HUES6 (cell line): ENCODE data around the gene GIMAP2.
"Not testable (repeated sequence)": the region's sequence is repeated elsewhere in the genome, so short reads cannot be mapped to it uniquely, and the experiment has no call there.

ENCODE experiments used
- H3K27ac ChIP-seq: 2 replicates; pipeline ENCODE4 v1.7.0; 2013; ENCODE audit warnings: low read depth, mild to moderate bottlenecking, low read length, inconsistent platforms
- H3K27me3 ChIP-seq: 2 replicates; pipeline ENCODE4 v1.6.1; 2013; ENCODE audit warnings: low read length; ENCODE audit not compliant: control insufficient read depth, insufficient read depth
- H3K36me3 ChIP-seq: 2 replicates; pipeline ENCODE4 v1.6.1; 2013; ENCODE audit warnings: low read length; ENCODE audit not compliant: control insufficient read depth, insufficient read depth
- H3K4me1 ChIP-seq: 2 replicates; pipeline ENCODE4 v1.6.1; 2013; ENCODE audit warnings: low read length; ENCODE audit not compliant: control insufficient read depth, insufficient read depth
- H3K4me3 ChIP-seq: 2 replicates; pipeline ENCODE4 v1.5.1; 2013; ENCODE audit warnings: low read depth, low read length
- H3K9ac ChIP-seq: one replicate; pipeline ENCODE4 v1.6.1; 2013; ENCODE audit warnings: mild to moderate bottlenecking, low read length
- H3K9me3 ChIP-seq: 2 replicates; pipeline ENCODE4 v1.6.1; 2013; ENCODE audit warnings: low read depth, low read length; ENCODE audit not compliant: control insufficient read depth, insufficient read depth

Gene GIMAP2

GRCh38 chr7:150662821-150663220 lies 22.7 kb upstream of the GIMAP2 start:
- not testable (repeated sequence) for H3K36me3 ChIP-seq, H3K27ac ChIP-seq, H3K4me1 ChIP-seq, H3K9me3 ChIP-seq, H3K9ac ChIP-seq, H3K4me3 ChIP-seq
- peaks cover 24% of the 10 kb centered on the region for H3K27me3 ChIP-seq

- H3K4me1 ChIP-seq, result no peaks in the 10 kb centered on the region
- H3K36me3 ChIP-seq, result no peaks in the 10 kb centered on the region
- no peak overlapping the region for H3K27ac ChIP-seq
- H3K9me3 ChIP-seq, result peaks cover 5% of the 10 kb centered on the region; the same call in 1 of the 2 replicates
- no peak overlapping the region for H3K4me3 ChIP-seq
- H3K27me3 ChIP-seq, result peaks cover 22% of the 10 kb centered on the region
- no peak overlapping the region for H3K9ac ChIP-seq
These were observed 21.6 kb upstream of the GIMAP2 start for GRCh38 chr7:150663802-150664494.

GRCh38 chr7:150665089-150665748 lies 20.3 kb upstream of the GIMAP2 start:
- Histone ChIP-seq H3K9ac (no peak overlapping the region), H3K4me3 (no peak overlapping the region), H3K9me3 (0 out of 2 replicates have a peak, but pooled peaks cover 3% of the 10 kb centered on the region), H3K4me1 (no peaks in the 10 kb centered on the region), H3K27ac (no peak overlapping the region), H3K36me3 (no peaks in the 10 kb centered on the region), H3K27me3 (peaks cover 19% of the 10 kb centered on the region)

- Histone ChIP-seq H3K27me3 (peaks cover 19% of the 10 kb centered on the region), H3K4me3 (no peak overlapping the region), H3K9me3 (0 out of 2 replicates have a peak, but pooled peaks cover 3% of the 10 kb centered on the region), H3K27ac (no peak overlapping the region), H3K9ac (no peak overlapping the region), H3K4me1 (no peaks in the 10 kb centered on the region), H3K36me3 (no peaks in the 10 kb centered on the region)
These were observed 19.6 kb upstream of the GIMAP2 start for GRCh38 chr7:150665896-150666295.

GRCh38 chr7:150666412-150666811 lies 19.1 kb upstream of the GIMAP2 start:
- Histone ChIP-seq H3K4me3 (no peak overlapping the region), H3K9me3 (0 out of 2 replicates have a peak, but pooled peaks cover 3% of the 10 kb centered on the region), H3K27ac (no peak overlapping the region), H3K9ac (no peak overlapping the region), H3K36me3 (no peaks in the 10 kb centered on the region), H3K4me1 (no peaks in the 10 kb centered on the region), H3K27me3 (peaks cover 19% of the 10 kb centered on the region)

- Histone ChIP-seq H3K27ac (no peak overlapping the region), H3K9me3 (0 out of 2 replicates have a peak, but pooled peaks cover 3% of the 10 kb centered on the region), H3K4me1 (no peaks in the 10 kb centered on the region), H3K9ac (no peak overlapping the region), H3K4me3 (no peak overlapping the region), H3K36me3 (no peaks in the 10 kb centered on the region), H3K27me3 (peaks cover 19% of the 10 kb centered on the region)
These were observed 17.0 kb upstream of the GIMAP2 start for GRCh38 chr7:150668472-150668911.

GRCh38 chr7:150668977-150669376 lies 16.5 kb upstream of the GIMAP2 start:
- H3K9me3 ChIP-seq, result 0 out of 2 replicates have a peak, but pooled peaks cover 3% of the 10 kb centered on the region
- H3K4me3 ChIP-seq, result no peak overlapping the region
- no peaks in the 10 kb centered on the region for H3K36me3 ChIP-seq
- no peak overlapping the region for H3K27ac ChIP-seq
- peaks cover 19% of the 10 kb centered on the region for H3K27me3 ChIP-seq
- no peak overlapping the region for H3K9ac ChIP-seq
- H3K4me1 ChIP-seq, result no peaks in the 10 kb centered on the region

GRCh38 chr7:150671798-150672585 lies 13.5 kb upstream of the GIMAP2 start:
- not testable (repeated sequence) for H3K4me3 ChIP-seq, H3K4me1 ChIP-seq, H3K9ac ChIP-seq, H3K27ac ChIP-seq, H3K9me3 ChIP-seq, H3K27me3 ChIP-seq, H3K36me3 ChIP-seq

- H3K4me1 ChIP-seq, result no peaks in the 10 kb centered on the region
- H3K27ac ChIP-seq, result no peak overlapping the region
- no peaks in the 10 kb centered on the region for H3K9me3 ChIP-seq
- H3K36me3 ChIP-seq, result no peaks in the 10 kb centered on the region
- no peak overlapping the region for H3K9ac ChIP-seq
- no peak overlapping the region for H3K4me3 ChIP-seq
- no peaks in the 10 kb centered on the region for H3K27me3 ChIP-seq
These were observed 9.8 kb upstream of the GIMAP2 start for GRCh38 chr7:150675714-150676113.

- not testable (repeated sequence) for H3K9ac ChIP-seq, H3K27me3 ChIP-seq, H3K36me3 ChIP-seq, H3K4me3 ChIP-seq, H3K4me1 ChIP-seq, H3K27ac ChIP-seq, H3K9me3 ChIP-seq
These were observed 9.2 kb upstream of the GIMAP2 start for GRCh38 chr7:150676276-150676675.

GRCh38 chr7:150676854-150677253 lies 8.7 kb upstream of the GIMAP2 start:
- H3K27me3 ChIP-seq, H3K9ac ChIP-seq, H3K36me3 ChIP-seq, H3K9me3 ChIP-seq, H3K4me1 ChIP-seq, H3K4me3 ChIP-seq, H3K27ac ChIP-seq: not testable (repeated sequence)
